Measurements from ENCODE around the gene GPSM3.
"Not testable (repeated sequence)": the region's sequence is repeated elsewhere in the genome, so short reads cannot be mapped to it uniquely, and the experiment has no call there.

Gene GPSM3

DNA sequence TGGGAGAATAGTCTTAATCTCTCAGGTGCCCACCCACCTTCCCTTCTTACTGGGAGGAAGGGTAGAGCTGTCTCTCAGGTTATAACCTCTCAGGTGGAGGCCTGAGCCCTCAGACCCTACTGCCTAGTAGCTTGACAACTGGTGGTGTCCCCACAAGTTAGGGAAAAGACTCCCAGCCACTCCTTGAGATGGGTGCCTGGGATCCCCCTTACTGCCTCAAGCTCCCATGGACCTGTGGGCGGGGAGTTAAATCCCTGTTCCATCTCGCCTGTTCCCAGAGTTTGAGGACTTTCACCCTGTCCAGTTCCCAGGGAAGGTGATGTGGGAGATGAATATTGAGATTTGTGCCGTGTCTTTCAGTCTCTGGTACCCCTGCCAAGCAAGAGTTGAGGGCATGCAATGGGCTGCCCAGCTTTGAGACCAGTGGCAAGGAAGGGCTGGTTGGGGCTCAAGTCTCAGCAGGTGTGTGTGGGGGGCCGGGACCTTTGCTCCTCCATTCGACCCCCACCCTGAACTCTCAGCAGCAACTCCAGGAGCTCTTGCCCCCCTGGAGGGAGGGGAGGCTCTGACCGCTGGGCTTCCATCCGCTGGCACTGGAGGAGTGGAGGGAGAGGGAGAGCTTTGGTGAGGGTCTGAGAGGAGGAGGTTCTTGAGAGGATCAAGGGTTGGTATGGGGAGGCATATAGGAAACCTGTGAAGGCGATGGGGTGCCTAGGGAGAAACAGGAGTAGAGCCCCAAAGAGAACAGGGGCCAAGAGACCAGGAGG is 1.3 kb downstream of the GPSM3 start:
- Histone ChIP-seq H3K9ac (ENCODE audit: low read depth, low read length) (no peak overlapping the region), H3K27me3 (ENCODE audit: control insufficient read depth, insufficient read depth, low read length) (no peaks in the 10 kb centered on the region), H3K4me3 (ENCODE audit: low read length) (peak overlapping the region; percentile 68), H3K36me3 (ENCODE audit: insufficient read depth, low read length) (peaks cover 20% of the 10 kb centered on the region), H3K4me2 (ENCODE audit: low read length) (peak overlapping the region; percentile 96), H3K4me1 (ENCODE audit: control insufficient read depth, insufficient read depth, low read length) (peaks cover 42% of the 10 kb centered on the region), H3K9me3 (replicated peaks; ENCODE audit: low read length) (no peaks in the 10 kb centered on the region)

DNA sequence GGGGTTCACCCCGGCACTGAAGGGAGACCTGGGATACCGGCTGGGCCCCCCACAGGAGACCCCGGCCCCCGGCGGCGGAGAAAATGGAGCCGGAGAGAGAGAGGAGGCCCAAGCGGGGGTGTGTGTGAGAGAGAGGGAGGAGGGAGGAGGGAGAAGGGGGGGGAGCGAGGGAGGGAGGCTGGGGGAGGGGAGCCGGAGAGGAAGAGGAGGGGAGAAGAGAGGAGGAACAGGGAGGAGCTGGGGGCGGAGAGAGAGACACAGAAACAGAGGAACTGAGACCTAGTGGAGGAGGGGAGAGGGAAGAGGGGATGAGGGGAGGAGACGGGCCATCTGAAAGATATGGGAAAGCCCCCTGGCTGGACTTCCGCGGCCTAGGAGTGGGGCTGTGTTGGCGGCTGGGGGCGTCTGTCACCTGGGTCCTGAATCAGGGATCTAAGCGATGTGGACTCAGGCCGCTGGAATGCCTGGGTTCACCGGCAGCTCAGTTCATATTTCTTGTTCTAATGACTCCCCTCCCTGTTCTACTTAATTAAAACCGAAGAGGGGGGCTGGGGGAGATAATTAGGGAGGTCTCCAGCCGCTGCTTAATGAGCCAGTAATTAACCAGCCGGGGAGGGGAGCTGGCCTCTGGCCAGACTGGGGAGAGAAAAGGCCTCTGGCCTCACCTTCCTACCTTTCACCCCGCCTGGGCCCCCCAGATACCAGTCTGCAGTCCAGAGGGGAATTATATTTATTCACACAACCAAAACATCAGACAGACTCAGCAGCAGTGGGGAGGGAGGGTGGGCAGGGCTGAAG is 2.2 kb downstream of the GPSM3 start, which contains the start of gene PBX2:
PBX2 (minus strand) TSS at position 149 of the 798 bp plus-strand sequence. CDS start 287 bp downstream, outside the sequence.
- H3K9ac ChIP-seq (ENCODE audit: low read depth, low read length), result peak within 1 kb of the TSS; percentile 93
- H3K9me3 ChIP-seq (replicated peaks; ENCODE audit: low read length), result no peaks in the 10 kb centered on the region
- H3K4me2 ChIP-seq (ENCODE audit: low read length), result peak within 1 kb of the TSS; percentile 96
- peaks cover 45% of the 10 kb centered on the region for H3K4me1 ChIP-seq (ENCODE audit: control insufficient read depth, insufficient read depth, low read length)
- H3K27me3 ChIP-seq (ENCODE audit: control insufficient read depth, insufficient read depth, low read length), result no peaks in the 10 kb centered on the region
- peaks cover 21% of the 10 kb centered on the region for H3K36me3 ChIP-seq (ENCODE audit: insufficient read depth, low read length)
- peak within 1 kb of the TSS; percentile 68 for H3K4me3 ChIP-seq (ENCODE audit: low read length)

DNA sequence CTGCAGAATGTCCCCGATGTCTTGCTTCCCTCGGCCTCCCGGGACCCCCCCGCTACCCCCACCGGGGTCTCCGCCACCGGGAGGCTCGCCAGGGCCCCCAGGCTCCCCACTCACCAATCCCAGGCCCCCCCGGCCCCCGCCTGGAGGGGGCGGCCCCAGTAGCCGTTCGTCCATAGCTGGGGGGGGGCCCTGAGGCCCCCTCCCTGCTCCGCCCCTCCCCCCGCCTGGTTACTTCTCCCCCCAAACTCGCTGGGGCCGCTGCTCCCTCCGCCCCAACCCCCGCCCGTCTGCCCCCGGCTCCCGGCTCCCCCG is 2.7 kb downstream of the GPSM3 start:
- H3K9me3 ChIP-seq (replicated peaks; ENCODE audit: low read length), result no peaks in the 10 kb centered on the region
- peaks cover 40% of the 10 kb centered on the region for H3K4me1 ChIP-seq (ENCODE audit: control insufficient read depth, insufficient read depth, low read length)
- peaks cover 21% of the 10 kb centered on the region for H3K36me3 ChIP-seq (ENCODE audit: insufficient read depth, low read length)
- no peaks in the 10 kb centered on the region for H3K27me3 ChIP-seq (ENCODE audit: control insufficient read depth, insufficient read depth, low read length)
- H3K4me3 ChIP-seq (ENCODE audit: low read length), result peak overlapping the region; percentile 68
- H3K9ac ChIP-seq (ENCODE audit: low read depth, low read length), result peak overlapping the region; percentile 93
- peak overlapping the region; percentile 96 for H3K4me2 ChIP-seq (ENCODE audit: low read length)

DNA sequence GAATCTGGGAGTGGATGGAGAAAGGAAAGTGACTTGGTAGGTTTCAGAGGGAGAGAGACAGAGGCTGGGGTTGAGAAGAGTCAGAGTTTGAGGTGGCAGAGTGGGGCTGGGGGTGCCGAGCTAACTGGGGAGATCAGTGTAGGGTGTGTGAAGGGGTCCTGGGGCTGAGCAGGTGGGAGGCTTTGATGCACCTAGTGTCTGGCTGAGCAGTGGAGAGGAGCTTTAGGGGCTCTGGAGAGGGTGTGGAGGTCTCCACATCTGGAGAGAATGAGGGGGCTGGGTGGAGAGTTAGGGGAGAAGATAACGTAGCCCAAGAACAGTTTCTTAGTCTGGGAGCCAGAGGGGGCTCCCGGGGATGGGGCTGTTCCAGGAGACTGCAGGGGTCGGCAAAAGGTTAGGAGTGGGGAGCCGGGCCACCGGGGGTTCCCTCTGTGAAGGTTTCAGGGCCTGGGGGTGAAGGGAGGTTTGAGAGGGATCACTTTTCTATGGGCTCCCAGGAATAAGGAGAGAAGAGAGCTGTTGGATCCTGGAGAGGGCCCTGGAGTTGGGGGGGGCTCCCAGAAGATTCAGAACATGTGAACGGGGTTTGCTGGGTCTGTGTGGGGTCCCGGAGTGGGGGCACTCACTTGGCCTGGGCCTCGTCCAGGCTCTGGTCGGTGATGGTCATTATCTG is 3.2 kb downstream of the GPSM3 start:
- H3K4me3 ChIP-seq (ENCODE audit: low read length), result peak overlapping the region; percentile 68
- peaks cover 23% of the 10 kb centered on the region for H3K36me3 ChIP-seq (ENCODE audit: insufficient read depth, low read length)
- H3K4me1 ChIP-seq (ENCODE audit: control insufficient read depth, insufficient read depth, low read length), result peaks cover 37% of the 10 kb centered on the region
- H3K27me3 ChIP-seq (ENCODE audit: control insufficient read depth, insufficient read depth, low read length), result no peaks in the 10 kb centered on the region
- H3K9ac ChIP-seq (ENCODE audit: low read depth, low read length), result peak overlapping the region; percentile 93
- no peaks in the 10 kb centered on the region for H3K9me3 ChIP-seq (replicated peaks; ENCODE audit: low read length)
- peak overlapping the region; percentile 96 for H3K4me2 ChIP-seq (ENCODE audit: low read length)

DNA sequence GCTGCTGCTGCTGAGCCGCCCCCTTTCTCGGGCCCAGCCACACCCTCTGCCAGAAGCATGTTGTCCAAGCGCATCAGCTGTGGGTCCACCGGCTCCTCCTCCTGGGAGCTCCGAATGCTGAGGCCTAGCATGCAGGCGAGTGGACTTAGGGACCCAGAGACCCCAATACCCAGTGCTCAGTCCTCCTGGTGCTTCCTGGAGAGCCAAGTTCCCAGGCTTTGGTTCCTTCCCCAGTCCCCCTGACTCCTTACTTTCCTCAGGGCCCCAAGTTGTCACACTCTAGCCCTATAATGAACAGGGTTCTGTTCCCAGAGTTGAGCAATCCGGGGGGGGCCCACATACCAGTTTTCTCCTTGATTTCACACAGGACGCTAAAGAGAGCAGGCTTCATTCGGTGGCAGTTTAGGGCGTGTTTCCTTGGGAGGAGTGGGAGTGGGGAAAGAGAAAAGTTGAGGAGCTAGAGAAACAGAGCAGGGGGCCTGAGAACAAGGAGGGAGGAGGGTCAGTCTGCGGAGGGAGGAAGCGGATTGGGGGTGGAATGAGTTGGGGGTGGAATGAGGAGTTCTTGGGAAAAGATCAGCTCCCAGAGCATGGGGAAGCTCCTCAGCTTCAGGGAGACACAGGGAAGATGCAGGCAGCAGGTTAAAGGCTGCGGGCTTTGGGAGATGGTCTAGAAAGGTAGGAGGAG is 3.9 kb downstream of the GPSM3 start:
- Histone ChIP-seq H3K27me3 (ENCODE audit: control insufficient read depth, insufficient read depth, low read length) (no peaks in the 10 kb centered on the region), H3K4me3 (ENCODE audit: low read length) (peak overlapping the region; percentile 68), H3K9ac (ENCODE audit: low read depth, low read length) (peak overlapping the region; percentile 93), H3K4me2 (ENCODE audit: low read length) (peak overlapping the region; percentile 96), H3K4me1 (ENCODE audit: control insufficient read depth, insufficient read depth, low read length) (peaks cover 37% of the 10 kb centered on the region), H3K36me3 (ENCODE audit: insufficient read depth, low read length) (peaks cover 29% of the 10 kb centered on the region), H3K9me3 (replicated peaks; ENCODE audit: low read length) (no peaks in the 10 kb centered on the region)

DNA sequence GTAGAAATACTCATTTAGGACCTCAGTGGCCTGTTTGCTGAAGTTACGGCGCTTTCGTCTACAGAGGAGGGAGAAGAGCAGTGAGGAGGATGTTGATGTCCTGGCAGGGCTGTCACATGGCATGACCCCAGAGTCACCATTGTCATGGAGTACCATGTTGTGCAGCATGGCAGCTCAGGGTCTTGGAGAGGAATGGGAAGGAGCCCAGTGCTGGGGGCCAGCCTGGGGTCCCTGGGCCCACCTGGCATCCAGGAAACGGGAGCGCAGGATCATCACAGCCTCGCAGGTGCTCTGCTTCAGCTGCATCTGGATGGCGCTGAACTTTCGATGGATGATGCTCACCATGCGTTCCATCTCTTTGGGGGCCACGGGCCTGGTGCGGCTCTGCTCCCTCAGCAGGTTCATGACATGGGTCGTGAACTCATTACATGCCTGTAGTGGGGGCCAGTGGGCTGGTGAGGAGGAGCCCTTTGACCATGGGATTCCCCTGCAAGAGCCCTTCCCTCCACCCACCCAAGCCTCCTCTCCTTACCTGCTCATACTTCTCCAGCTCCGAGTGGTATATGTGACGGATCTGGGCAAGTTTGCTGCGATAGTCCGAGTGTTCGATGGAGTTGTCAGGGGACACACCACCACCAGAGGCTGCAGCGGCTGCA is 4.6 kb downstream of the GPSM3 start:
- H3K4me1 ChIP-seq (ENCODE audit: control insufficient read depth, insufficient read depth, low read length), result peaks cover 35% of the 10 kb centered on the region
- H3K36me3 ChIP-seq (ENCODE audit: insufficient read depth, low read length), result peaks cover 36% of the 10 kb centered on the region
- H3K9me3 ChIP-seq (replicated peaks; ENCODE audit: low read length); H3K27me3 ChIP-seq (ENCODE audit: control insufficient read depth, insufficient read depth, low read length): not testable (repeated sequence)
- peak overlapping the region; percentile 96 for H3K4me2 ChIP-seq (ENCODE audit: low read length)
- peak overlapping the region; percentile 68 for H3K4me3 ChIP-seq (ENCODE audit: low read length)
- H3K9ac ChIP-seq (ENCODE audit: low read depth, low read length), result peak overlapping the region; percentile 93

DNA sequence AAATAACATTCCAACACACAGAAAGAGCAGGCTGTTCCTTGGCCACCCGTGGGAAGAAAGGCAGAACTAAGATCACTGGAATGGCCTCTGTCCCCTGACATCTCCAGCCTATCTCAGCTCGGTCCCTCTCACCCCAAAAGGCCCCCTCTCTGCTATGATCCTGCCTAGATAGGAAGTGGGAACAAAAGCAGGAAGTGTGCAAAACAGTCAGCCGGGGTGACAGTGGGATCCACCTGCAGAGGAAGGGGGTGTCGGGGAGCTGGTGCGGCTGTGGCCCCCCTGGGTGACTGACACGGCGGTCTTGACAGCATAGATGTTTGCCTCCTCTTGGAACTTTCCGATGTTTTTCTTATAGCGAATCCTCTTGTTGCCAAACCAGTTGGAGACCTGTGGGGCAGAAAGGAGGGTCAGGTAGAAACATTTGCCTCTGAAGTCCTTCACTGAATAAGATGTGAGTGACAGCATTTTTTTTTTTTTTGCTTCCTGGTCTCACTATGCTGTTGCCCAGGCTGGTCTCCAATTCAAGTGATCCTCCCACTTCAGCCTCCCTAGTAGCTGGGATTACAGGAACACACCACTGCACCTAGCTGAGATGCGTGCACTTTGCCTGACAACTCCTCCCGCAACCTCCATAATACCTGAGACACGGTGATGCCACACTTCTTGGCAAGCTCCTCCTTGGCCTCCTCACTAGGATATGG is 5.3 kb downstream of the GPSM3 start:
- Histone ChIP-seq H3K9me3 (replicated peaks; ENCODE audit: low read length) (no peaks in the 10 kb centered on the region), H3K36me3 (ENCODE audit: insufficient read depth, low read length) (peaks cover 41% of the 10 kb centered on the region), H3K4me3 (ENCODE audit: low read length) (no peak overlapping the region), H3K27me3 (ENCODE audit: control insufficient read depth, insufficient read depth, low read length) (no peaks in the 10 kb centered on the region), H3K9ac (ENCODE audit: low read depth, low read length) (no peak overlapping the region), H3K4me2 (ENCODE audit: low read length) (peak overlapping the region; percentile 96), H3K4me1 (ENCODE audit: control insufficient read depth, insufficient read depth, low read length) (peaks cover 31% of the 10 kb centered on the region)

DNA sequence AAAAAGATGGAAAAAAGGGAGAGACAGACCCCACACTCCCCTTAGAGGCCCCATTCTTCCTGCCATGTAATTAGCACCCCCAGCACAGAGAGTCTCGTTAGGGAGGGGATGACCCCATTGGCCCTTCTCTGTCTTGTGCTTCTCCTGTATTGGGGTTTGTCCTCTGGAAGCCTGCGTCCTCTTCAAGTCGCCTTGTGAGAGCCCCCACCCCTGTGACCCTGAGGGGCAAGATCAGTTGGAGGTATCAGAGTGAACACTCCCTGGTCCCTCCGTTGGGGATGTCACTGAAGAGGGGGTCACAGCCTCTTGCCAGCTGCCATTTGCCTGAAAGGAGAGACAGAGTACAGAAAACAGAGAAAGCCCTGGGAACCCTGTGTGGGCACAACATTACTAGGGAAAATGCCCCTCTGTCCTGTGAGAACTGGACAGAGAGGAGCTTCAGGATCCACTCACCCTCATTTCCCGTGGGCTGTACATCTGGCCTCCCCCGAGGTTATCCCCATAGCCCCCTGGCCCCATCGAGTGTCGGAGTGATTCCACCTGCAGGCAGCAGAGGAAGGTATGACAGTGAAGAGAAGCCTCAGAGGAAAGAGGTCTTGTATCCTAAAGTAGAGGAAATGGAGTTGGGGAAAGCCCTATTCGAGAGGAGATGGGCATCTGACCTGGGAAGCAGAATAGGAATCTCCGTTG is 6.1 kb downstream of the GPSM3 start:
- H3K4me3 ChIP-seq (ENCODE audit: low read length), result not testable (repeated sequence)
- peaks cover 41% of the 10 kb centered on the region for H3K36me3 ChIP-seq (ENCODE audit: insufficient read depth, low read length)

DNA sequence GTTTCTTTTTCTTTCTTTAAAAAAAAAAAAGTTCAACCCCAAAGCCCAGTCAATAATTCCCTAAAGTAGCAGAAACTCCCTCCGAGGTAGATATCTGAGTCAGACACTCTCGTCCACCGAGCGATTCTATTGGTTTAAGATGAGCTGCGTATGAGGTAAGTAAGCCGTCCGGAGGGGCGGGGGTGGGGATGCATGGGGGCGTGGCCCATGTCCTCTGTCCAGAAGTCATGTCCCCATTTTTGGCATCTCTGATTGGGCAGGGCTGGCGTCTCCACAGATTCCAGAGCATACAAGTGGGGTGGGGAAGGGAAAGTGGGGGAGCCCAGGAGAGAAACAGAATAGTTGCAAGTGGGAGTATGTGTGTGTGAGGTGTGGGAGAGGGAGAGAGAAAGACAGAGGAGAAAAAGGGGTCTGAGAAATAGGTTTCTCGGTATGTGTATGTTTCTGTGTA is 6.7 kb downstream of the GPSM3 start:
- H3K4me3 ChIP-seq (ENCODE audit: low read length); H3K9me3 ChIP-seq (replicated peaks; ENCODE audit: low read length); H3K27me3 ChIP-seq (ENCODE audit: control insufficient read depth, insufficient read depth, low read length): not testable (repeated sequence)
- peaks cover 27% of the 10 kb centered on the region for H3K4me1 ChIP-seq (ENCODE audit: control insufficient read depth, insufficient read depth, low read length)
- H3K4me2 ChIP-seq (ENCODE audit: low read length), result peak overlapping the region; percentile 39
- H3K9ac ChIP-seq (ENCODE audit: low read depth, low read length), result peak overlapping the region; percentile 47
- peaks cover 41% of the 10 kb centered on the region for H3K36me3 ChIP-seq (ENCODE audit: insufficient read depth, low read length)

More for the DNA sequence above, 6.1 kb downstream of the GPSM3 start:
- not testable (repeated sequence) for H3K9ac ChIP-seq (ENCODE audit: low read depth, low read length); H3K9me3 ChIP-seq (replicated peaks; ENCODE audit: low read length); H3K27me3 ChIP-seq (ENCODE audit: control insufficient read depth, insufficient read depth, low read length)
- Histone ChIP-seq H3K4me1 (ENCODE audit: control insufficient read depth, insufficient read depth, low read length) (peaks cover 31% of the 10 kb centered on the region), H3K4me2 (ENCODE audit: low read length) (peak overlapping the region; percentile 39)

DNA sequence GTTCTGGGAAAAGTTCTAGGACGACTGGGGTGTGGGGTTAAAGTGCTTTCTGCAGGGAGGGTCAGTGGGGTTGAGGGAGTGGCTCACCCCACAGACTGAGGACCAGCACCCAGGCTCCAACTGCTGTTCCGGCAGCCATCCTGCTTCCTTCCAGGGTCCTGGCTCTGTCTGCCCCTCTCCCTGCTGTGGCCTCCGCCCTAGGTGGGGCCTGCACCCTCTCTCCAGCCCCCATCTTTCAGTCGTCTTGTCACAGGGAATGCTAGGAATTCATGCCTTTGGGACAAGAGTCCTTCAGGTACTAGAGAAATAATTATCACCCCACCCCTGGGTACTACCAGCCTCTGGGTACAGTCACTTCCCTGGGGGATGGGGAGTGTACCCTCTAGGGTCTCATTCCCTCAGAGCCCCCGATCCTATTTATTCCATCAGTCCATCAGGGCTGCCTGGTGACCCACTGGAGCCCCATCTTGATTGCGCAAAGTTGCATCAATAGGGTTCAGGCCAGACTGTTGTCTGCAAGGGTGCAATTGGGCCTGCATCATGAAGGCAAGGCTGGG is 8.3 kb downstream of the GPSM3 start, which contains the start of gene AGER:
AGER (minus strand) TSS at position 170 of the 557 bp plus-strand sequence; CDS start at position 139, 31 bp downstream.
- H3K9ac ChIP-seq (ENCODE audit: low read depth, low read length), result no peak within 1 kb of the TSS
- peaks cover 25% of the 10 kb centered on the region for H3K4me1 ChIP-seq (ENCODE audit: control insufficient read depth, insufficient read depth, low read length)

More for the DNA sequence above, 8.3 kb downstream of the GPSM3 start, which contains the start of gene AGER:
- H3K27me3 ChIP-seq (ENCODE audit: control insufficient read depth, insufficient read depth, low read length), result no peaks in the 10 kb centered on the region
- H3K4me2 ChIP-seq (ENCODE audit: low read length), result no peak within 1 kb of the TSS
- no peak within 1 kb of the TSS for H3K4me3 ChIP-seq (ENCODE audit: low read length)
- peaks cover 41% of the 10 kb centered on the region for H3K36me3 ChIP-seq (ENCODE audit: insufficient read depth, low read length)
- H3K9me3 ChIP-seq (replicated peaks; ENCODE audit: low read length), result no peaks in the 10 kb centered on the region

Measured in skeletal muscle satellite cell (primary cell).